ACHN (cell line): ENCODE results near the gene USP40.
A peak's percentile ranks its signal among the peaks of the same experiment; 100 is the strongest.

Source experiments
- DNase-seq: peaks from one replicate; pipeline ENCODE4 v3.0.0-alpha.2; 2015
- in situ Hi-C: cut with HindIII; loops from 2 replicates; pipeline ENCODE4 v1.10.0; 2017; ENCODE audit warnings: low sequenced_read_pairs, low pct_ligation_motif_present, low pct_unique_long_range_greater_than_20kb

The USP40 gene

DNA sequence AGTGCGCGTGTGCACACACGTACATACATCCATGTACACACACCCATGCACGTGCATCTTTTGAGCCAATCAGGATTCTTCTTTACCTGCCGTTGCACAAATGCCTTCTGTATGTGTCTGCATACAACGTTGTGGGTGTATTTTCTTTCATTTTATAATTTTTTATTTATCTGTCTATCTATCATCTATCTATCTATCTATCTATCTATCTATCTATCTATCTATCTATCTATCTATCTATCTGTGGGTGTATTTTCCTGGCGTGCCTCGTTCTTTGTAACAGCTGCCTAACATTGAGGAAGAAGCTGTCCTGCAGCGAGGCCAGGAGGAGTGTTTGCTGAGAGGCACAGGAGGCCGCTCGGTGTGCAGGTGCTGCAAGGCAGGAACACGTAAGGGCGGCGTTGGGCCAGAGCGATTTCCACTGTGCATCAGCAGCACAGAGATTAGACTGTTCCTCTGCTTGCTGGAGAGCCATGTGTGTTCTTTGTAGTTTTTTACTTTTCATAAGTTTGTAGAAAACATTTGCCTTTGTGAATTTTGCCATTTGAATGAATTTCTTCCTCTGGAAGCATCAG lies 127.9 kb downstream of the USP40 start:
- no peak for DNase-seq
- in situ Hi-C loops = no loop called here

GRCh38 chr2:233437439-233437955 lies 129.1 kb downstream of the USP40 start:
- in situ Hi-C loops = no loop called here
- no peak for DNase-seq

- DNase-seq = no peak
- in situ Hi-C loops = no loop called here
Observed at GRCh38 chr2:233436691-233437438, 129.7 kb downstream of the USP40 start.

GRCh38 chr2:233436191-233436581 lies 130.4 kb downstream of the USP40 start:
- no peak for DNase-seq
- in situ Hi-C loops = no loop called here

- in situ Hi-C loops = no loop called here
- no peak for DNase-seq
Observed at GRCh38 chr2:233435436-233436190, 131.0 kb downstream of the USP40 start.

GRCh38 chr2:233434666-233435330 lies 131.8 kb downstream of the USP40 start:
- no peak for DNase-seq
- in situ Hi-C loops = no loop called here

GRCh38 chr2:233433794-233434193 lies 132.8 kb downstream of the USP40 start:
- in situ Hi-C loops = no loop called here
- no peak for DNase-seq

- DNase-seq = no peak
- in situ Hi-C loops = no loop called here
Observed at GRCh38 chr2:233433029-233433428, 133.6 kb downstream of the USP40 start.

DNA sequence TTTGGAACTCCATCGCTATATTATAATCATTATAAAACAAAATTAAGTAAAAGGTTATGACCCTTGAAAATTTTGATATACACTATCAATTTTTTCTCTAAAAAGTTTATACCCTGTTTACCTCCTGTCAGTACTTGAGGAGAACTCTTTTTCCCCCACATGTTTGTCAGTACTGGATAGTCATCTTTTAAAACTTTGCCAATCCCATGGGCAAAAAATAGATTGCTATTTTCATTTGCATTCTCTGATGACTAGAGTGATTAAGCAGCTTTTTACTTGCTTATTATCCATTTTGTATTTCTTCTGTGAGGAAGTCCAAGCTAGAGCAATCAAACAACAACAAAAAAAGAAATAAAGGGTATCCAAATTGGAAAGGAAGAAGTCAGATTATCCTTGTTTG lies 135.9 kb downstream of the USP40 start:
- in situ Hi-C loops = no loop called here
- no peak for DNase-seq

GRCh38 chr2:233430081-233430480 lies 136.5 kb downstream of the USP40 start:
- in situ Hi-C loops = no loop called here
- no peak for DNase-seq

GRCh38 chr2:233429175-233429897 lies 137.2 kb downstream of the USP40 start:
- in situ Hi-C loops = no loop called here
- DNase-seq = no peak

DNA sequence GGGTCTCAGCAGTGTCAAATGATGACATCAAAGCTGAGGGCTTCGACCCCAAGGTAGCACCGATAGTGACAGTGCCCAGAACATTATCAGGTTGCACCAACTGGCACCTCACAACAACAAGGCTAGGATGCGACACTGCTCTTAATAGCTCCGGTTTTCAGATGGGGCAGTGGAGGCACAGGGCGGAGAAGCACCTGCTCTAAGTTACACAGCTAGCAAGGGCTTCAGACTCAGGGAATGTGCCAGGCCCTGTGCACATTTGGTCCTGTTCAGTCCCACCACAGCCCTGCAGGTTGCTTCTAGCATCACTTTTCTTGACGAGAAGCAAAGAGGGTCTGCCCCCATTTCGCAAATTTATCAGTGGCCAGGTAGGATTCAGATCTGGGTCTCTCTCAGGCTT lies 138.1 kb downstream of the USP40 start:
- in situ Hi-C loops = no loop called here

GRCh38 chr2:233428008-233428407 lies 138.6 kb downstream of the USP40 start:
- no peak for DNase-seq
- in situ Hi-C loops = no loop called here

More for the DNA sequence above, 138.1 kb downstream of the USP40 start:
- DNase-seq = no peak

- peak; percentile 30 for DNase-seq
- in situ Hi-C loops = no loop called here
Observed at GRCh38 chr2:233426619-233427342, 139.8 kb downstream of the USP40 start.
